ENCODE measurements around the gene FASTKD3.

DNA sequence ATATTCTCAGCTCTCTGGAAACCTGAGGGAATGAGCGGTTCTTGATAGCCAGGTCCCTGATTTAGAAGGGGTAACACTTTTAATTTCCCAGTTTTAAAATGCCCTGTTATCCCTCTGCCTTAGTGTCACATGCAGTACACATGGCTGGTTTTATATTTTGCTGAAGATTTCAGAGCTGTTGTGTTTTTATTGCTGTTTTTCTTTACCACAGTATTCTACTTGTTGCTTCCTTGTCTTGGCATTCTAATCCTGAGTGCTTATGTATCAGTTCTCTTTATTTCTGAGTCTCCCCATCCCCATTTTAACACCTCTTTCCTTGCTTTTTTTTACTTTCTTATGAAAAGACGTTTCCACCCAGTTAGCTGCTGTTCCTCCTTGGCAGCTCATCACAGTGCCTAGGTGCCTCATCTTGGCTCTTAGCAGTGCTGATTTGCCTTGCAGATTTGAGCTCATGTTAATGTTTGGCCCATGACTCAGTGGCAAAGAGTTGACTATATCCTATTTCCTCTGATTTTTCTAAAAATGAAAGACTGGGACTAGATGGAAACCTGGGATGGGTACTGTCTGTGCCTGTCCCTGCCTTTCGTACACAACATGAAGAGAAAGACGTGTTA lies 3.8 kb upstream of the FASTKD3 start:
- TF ChIP-seq, protein P1, sequence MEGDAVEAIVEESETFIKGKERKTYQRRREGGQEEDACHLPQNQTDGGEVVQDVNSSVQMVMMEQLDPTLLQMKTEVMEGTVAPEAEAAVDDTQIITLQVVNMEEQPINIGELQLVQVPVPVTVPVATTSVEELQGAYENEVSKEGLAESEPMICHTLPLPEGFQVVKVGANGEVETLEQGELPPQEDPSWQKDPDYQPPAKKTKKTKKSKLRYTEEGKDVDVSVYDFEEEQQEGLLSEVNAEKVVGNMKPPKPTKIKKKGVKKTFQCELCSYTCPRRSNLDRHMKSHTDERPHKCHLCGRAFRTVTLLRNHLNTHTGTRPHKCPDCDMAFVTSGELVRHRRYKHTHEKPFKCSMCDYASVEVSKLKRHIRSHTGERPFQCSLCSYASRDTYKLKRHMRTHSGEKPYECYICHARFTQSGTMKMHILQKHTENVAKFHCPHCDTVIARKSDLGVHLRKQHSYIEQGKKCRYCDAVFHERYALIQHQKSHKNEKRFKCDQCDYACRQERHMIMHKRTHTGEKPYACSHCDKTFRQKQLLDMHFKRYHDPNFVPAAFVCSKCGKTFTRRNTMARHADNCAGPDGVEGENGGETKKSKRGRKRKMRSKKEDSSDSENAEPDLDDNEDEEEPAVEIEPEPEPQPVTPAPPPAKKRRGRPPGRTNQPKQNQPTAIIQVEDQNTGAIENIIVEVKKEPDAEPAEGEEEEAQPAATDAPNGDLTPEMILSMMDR (IDR thresholded peaks at IDR 0.05): no peak
- no peak for TF ChIP-seq EZH2 (IDR thresholded peaks at IDR 0.05; ENCODE audit: borderline replicate concordance, insufficient read depth, low read depth, low read length, poor library complexity, severe bottlenecking)
